Right ventricle myocardium inferior (tissue), 1 donor: Measurements from ENCODE around the gene TBC1D22A. TPM values are rescaled to one million over a fixed set of nuclear protein-coding genes. Genes with fewer than 3 reads are reported as not detected.

Experiments used
- ATAC-seq: fragments of 200-7000 bp; cut with Tn5 transposase; one replicate; pipeline ENCODE4 v1.9.1; 2020; ENCODE audit warnings: mild to moderate bottlenecking, moderate library complexity
- DNase-seq: peaks from one replicate; pipeline ENCODE4 v3.0.0; 2021; ENCODE audit errors: missing footprints
- intact Hi-C: fragments of 100-400 bp; cut with DNase I; formaldehyde crosslinking; loops from one replicate; pipeline ENCODE4 v1.11.0; 2022
- total RNA-seq: library from RNA; stranded (reverse); fragmentation: NEBNext Ultra II Directional; extraction: Animal tissue kit (Norgen Biotek cat#: 25700); gene quantifications from one replicate; pipeline ENCODE4 v1.2.1, GENCODE V29; 2021
- donor health status: DM: no; HTN: yes; CAD: no; lungs with severe emphysema.

The TBC1D22A gene
- total RNA-seq, 1 donor from 2014 or later = 14.6 TPM

- DNase-seq = no peak
- intact Hi-C loops = no loop called here
- ATAC-seq = no peak
These were observed 183.0 kb downstream of the TBC1D22A start for GRCh38 chr22:46945481-46945880.

DNA sequence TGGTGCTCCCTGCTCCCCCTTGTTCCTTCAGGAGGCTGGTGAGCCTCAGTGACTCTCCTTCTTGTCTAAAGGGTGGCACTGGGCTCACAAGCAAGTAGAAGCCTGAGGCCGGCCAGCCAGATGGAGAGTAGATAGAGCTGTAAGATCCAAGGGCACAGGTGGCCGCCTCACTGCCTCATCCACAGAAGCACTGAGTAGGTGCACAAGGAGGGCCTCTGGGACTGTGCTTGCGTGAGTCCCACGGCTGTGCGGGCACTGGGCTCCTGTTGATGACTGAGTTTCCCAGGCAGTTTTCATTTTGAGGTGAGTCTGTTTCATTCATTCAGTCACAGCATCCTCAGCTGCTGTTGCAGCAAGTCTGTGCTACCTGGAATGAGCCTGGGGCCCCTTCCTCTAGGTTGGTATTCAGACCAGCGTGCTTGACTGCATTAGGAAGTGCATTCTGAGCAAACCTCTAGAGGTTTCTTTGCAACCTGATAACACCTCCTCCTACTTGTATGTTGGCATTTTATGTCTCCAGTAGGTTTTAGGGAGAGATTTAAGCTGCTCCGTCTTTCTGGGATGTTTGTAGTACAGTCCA, 184.0 kb downstream of the TBC1D22A start:
- no peak for DNase-seq
- ATAC-seq = no peak
- intact Hi-C loops = no loop called here

DNA sequence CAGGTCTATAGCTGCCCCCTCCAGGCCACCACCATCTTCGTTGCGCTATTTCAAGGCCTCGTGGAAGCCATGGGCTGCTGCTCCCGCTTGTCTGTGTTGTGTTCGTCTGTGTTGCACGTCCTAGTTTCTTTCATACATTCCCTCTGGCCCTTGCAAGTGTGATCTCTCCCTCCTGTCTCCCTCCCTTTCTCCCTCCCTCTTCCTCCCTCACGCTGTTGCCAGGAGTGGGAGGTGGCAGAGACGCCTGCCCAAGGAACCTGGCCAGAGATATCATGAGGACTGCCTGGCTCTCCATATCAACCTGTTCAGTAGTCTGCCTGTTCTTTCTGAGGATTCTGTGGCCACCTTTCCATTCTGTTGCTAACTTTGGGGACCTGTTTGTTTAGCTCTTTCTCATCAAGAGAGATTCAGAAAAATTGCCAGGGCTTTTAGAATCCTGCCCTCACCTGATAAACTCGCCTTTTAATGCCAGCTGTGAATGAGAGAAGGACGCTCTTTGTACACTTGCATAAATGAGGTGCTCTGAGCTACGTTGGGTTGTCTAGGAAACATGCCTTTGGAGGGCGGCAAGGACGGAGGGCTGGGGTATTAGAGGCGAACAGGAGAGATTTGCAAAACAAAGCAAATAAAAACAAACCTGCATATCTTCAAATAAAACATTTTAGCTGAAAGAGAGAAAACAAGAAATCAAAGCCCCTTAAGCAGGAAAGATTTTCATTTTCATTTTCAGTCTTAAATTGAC, 185.2 kb downstream of the TBC1D22A start:
- intact Hi-C loops = no loop called here
- DNase-seq (peak; percentile 5), ATAC-seq (no peak)

DNA sequence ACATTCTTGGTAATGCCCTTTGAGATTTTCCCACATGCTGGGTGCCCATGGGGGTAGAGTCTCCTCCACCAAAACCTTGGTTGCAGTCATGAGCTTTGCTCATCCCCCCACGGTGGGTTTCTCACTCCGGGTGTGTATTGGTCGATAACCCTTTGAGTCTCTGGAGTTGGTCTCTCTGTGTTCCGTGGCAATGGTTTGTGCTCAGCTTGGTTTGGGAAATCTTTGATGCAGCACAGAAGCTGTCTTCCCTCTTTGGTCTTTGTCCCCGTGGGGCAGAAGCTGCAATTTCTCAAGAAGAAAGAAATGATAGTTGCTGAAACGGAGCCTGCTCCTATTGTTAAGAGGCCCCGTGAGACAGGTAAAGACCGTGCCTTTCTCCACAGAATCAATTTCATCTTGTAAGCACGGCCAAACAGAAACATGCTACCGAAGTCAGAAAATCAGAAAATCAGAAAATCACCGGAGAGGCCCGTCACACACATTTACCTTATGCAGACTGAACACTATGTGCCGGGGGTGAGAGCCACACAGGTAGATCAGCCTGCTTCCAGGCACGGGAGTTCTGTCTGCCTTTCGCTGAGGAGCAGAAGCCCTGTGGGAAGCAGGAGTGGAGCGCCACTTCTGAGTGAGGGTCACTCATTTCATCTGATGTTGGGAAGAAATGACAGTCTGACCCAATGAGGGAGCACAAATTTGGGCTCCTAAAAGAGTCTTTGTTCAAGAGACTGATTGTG, 186.1 kb downstream of the TBC1D22A start:
- DNase-seq = peak; percentile 5
- ATAC-seq = no peak
- intact Hi-C loops = no loop called here

- intact Hi-C loops = no loop called here
- ATAC-seq = no peak
- no peak for DNase-seq
These were observed 188.9 kb downstream of the TBC1D22A start for GRCh38 chr22:46951350-46951749.

DNA sequence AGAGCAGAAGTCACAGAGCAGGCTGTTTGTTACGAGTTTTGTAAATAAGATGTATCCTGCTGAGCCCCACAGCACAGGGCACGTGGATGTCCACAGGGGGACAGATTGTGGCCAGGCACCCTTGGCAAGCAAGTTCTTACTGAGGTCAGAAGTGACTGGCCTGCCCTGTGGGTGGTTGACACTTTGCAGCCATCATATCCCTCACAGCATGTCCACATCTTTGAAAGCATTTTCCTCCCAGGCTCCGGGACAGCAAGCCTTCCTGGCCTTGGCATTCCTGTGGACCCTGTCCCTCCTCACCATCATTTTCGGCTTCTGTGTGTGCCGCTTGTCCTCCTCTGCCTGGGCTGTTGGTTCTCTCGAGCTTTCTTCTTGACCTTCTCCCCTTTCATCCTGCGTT, 189.5 kb downstream of the TBC1D22A start:
- intact Hi-C loops = no loop called here
- ATAC-seq (no peak), DNase-seq (no peak)

- intact Hi-C loops = no loop called here
- ATAC-seq = no peak
- no peak for DNase-seq
These were observed 191.7 kb downstream of the TBC1D22A start for GRCh38 chr22:46953968-46954765.

GRCh38 chr22:46954781-46955180, 192.3 kb downstream of the TBC1D22A start:
- ATAC-seq (no peak), DNase-seq (no peak)
- intact Hi-C loops = no loop called here

DNA sequence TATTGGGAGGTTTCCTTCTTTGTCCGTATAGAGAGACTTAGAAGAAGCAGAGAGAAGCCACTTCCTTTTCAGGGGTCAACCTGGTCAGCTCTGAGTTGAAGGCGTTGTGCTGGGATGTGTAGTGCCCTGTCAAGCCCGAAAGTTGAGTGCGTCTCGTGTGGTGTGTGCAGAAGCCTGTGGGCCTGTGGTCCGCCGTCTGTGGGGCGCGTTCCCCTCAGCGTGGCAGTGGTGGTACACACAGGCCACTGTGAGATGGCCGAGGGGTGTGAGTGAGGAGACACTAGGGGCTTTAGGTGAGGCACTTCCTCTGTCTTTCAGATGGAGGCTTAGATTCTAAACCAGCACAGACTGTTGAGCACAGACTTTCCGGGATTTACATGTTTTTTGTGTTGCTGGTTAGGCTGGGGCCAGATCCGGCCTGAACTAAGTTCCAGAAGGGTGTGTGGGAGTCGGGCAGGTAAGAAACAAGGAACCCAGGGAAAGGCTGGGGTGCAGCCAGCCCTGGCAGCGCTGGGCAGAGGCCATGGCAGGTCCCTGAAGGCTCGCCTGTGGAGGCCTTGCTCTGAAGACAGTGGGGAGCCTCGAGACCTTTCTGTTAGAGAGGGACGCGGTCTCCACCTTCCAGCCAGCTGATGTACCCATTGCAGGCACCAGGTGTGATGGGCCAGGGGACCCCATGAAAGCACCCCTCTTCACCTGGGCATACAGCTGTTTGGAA, 194.2 kb downstream of the TBC1D22A start:
- DNase-seq (peak; percentile 11), ATAC-seq (no peak)
- intact Hi-C loops = no loop called here

GRCh38 chr22:46957521-46957920, 195.1 kb downstream of the TBC1D22A start:
- DNase-seq (peak; percentile 21), ATAC-seq (no peak)
- intact Hi-C loops = no loop called here

DNA sequence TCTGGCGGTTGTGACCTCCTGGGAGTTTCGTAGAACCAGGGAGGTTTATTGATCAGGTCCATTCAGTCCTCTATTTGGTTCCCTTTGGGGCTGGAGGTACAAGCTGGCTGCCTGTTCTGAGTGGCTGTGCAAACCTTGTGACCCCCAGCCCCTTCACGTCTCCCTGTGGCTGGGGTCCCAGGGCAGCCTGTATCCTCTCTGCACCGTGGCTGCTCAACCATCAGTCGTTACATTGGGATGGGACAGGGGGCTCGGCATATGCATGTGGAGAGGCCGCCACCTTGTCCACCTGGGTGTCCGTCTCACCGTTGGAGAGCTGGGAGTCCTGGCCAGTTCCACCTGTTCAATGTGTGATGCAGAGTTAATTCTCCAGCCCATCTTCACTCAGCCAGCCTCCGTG, 195.7 kb downstream of the TBC1D22A start:
- peak; percentile 57 for DNase-seq
- ATAC-seq = no peak

GRCh38 chr22:46958658-46959057, 196.2 kb downstream of the TBC1D22A start:
- no peak for DNase-seq
- no peak for ATAC-seq
- intact Hi-C loops = no loop called here

More for the DNA sequence above, 195.7 kb downstream of the TBC1D22A start:
- intact Hi-C loops = no loop called here

DNA sequence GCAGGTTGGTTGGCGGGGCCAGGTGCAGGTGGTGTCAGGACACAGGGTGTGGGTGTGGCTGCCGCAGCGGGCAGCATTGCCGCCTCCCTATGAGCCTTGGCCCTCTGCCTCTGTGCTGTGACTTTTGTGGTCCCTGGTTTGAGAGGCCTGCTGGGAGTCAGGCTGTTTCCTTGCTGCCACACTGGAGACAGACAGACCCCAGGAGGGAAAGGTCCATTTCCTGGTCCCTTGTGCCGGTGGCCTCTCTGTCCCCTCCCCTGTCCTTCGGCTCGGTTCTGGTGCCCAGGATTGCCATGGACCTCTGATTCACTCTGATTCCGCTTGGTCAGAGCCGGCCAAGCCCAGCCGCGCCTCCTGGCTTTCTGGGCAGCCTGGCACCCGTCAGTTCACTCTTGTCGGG, 196.9 kb downstream of the TBC1D22A start:
- intact Hi-C loops = no loop called here
- DNase-seq = peak; percentile 42
- ATAC-seq = no peak

DNA sequence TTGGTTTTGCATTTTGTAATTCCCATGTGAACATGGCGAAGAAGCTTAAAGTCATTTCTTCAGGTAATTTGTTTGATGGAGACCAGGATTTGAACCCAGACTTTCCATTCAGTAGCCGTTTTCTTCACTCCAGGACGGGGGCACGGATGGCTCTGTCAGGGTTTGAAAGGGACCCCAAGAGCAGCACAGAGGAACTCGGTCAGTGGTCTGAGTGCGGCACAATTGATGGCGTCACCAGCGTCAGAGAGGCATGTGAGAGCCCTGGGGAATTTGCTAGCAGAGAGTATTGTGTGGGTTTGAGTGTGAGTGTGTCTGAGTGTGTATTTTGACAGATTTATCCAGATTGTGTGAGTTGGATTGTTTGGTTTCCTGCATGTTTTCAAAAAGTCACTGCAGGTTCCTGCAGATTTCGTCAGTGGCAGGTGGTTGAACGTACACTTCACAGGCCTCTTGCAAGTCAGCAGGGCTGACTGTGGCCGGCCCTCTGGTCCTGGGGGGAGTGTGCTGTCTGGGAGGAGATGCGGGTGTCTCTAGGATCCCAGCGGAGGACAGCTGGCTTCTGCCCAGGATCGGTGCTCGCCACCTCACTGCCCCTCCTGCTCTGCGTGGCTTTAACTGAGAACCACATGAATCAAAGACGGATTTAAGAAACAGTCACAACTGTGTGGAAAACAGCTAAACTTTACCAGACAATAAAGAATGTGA, 199.3 kb downstream of the TBC1D22A start:
- intact Hi-C loops = no loop called here
- DNase-seq (peak; percentile 41), ATAC-seq (no peak)

GRCh38 chr22:46962406-46962805, 200.0 kb downstream of the TBC1D22A start:
- DNase-seq = no peak
- intact Hi-C loops = no loop called here
- ATAC-seq = no peak

DNA sequence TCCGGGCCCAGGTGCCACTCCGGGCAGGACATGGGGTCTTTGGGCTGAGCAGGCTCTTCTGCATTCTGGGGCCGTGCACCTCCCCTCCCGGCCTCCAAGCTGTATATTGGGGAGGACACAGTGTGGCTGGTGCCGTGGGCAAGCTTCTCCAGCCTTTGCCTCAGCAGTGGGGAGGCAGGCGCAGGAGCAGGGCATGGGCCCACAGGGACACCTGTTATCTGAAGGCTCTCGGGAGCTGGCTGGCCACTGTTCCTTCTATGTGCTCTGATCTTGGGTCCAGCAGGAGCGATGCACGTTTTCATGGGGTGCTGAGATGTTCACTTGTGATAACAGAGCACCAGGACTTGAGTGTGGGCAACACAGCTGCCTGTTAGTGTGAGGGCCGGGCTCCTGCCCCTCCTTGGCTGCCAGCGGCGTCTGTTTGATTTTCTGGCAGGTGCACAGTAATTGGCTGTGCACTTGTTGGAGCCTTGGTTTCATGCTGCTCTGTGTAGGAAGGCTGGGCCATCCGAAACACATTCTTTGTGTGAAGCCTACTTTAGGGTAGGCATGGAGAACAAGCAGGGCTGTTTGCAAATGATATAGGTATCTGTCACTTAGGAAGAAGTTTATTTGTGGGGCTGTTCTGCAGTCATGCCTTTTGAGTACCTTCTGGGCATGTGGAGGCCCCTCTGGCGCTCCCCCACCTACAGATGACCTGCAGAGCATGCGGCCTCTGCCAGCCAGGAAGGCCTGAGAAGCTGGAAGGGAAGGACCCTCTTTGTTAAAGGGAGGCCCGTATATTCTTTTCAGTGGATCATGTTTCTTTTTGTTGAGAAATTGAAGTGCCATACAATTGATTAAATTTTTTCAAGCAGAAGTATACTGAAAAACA, 201.5 kb downstream of the TBC1D22A start:
- DNase-seq = peak; percentile 46

More for the DNA sequence above, 201.5 kb downstream of the TBC1D22A start:
- intact Hi-C loops = no loop called here
- ATAC-seq = no peak
